Measurements from ENCODE around the gene TPK1. TPM values are rescaled to one million over a fixed set of nuclear protein-coding genes. Genes with fewer than 3 reads are reported as not detected.
A peak's percentile ranks its signal among the peaks of the same experiment; 100 is the strongest.

The TPK1 gene
- total RNA-seq, 1 donor: 3.9 TPM

DNA sequence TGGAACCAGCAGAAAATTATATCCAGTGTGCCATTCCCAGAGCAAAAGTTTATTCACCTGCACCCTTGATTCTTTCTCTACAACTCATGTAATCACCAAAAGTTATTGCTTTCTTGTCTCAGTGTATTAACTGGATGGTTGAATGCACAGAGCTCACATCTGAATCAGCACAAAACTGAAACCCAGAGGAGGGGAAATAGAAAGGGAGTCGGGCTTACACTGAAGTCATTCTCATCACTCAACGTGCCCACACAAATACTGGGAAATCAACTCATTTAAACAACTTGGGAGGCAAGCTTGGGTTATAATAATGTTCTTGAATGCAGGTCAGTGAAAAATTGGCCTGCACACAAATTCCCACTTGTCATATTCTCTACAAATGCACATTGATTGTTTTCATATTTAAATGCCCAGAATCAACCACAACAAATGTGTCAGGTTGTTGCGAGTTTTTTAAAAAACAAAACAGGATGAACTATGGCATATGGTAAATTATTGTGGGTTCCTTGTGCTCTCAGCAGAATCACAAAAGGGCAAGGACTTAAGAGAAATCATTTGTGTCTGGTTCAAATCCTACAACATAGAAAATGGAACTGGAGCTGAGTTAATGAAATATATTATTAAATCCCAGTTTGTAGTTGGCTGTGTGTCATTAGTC, 306.5 kb downstream of the TPK1 start:
- TF ChIP-seq, protein P1, sequence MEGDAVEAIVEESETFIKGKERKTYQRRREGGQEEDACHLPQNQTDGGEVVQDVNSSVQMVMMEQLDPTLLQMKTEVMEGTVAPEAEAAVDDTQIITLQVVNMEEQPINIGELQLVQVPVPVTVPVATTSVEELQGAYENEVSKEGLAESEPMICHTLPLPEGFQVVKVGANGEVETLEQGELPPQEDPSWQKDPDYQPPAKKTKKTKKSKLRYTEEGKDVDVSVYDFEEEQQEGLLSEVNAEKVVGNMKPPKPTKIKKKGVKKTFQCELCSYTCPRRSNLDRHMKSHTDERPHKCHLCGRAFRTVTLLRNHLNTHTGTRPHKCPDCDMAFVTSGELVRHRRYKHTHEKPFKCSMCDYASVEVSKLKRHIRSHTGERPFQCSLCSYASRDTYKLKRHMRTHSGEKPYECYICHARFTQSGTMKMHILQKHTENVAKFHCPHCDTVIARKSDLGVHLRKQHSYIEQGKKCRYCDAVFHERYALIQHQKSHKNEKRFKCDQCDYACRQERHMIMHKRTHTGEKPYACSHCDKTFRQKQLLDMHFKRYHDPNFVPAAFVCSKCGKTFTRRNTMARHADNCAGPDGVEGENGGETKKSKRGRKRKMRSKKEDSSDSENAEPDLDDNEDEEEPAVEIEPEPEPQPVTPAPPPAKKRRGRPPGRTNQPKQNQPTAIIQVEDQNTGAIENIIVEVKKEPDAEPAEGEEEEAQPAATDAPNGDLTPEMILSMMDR (IDR thresholded peaks at IDR 0.05; ENCODE audit: insufficient read depth, low read depth, low read length): no peak
- H3K4me3 ChIP-seq (ENCODE audit: low read depth, low read length): no peak overlapping the region
- DNase-seq (ENCODE audit: low read depth): no peak

GRCh38 chr7:144528536-144529045, 307.3 kb downstream of the TPK1 start:
- no peak overlapping the region for H3K4me3 ChIP-seq (ENCODE audit: low read depth, low read length)
- no peak for DNase-seq (ENCODE audit: low read depth)
- TF ChIP-seq, protein P1 (IDR thresholded peaks at IDR 0.05; ENCODE audit: insufficient read depth, low read depth, low read length): no peak

DNA sequence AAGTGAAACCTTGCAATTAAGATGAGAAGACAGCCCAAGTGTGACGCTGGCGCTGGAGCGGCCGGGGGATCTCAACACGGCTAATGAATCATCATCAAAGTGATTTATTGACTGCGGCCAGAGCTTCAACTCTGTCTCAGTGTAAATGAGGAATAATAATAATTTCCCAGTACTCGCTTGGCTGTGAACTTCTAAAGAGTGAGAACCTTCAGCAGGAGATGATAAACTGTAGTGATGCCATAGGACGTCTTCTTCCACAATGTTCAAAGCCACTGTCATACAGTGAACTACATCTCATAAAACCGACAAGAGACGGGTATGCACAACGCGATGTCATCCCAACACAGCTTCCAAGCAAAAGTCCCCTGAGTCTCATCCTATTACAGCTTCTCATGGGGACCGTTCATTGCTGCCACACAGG, 308.8 kb downstream of the TPK1 start:
- no peak overlapping the region for H3K4me3 ChIP-seq (ENCODE audit: low read depth, low read length)
- peak; percentile 10 for DNase-seq (ENCODE audit: low read depth)
- TF ChIP-seq, protein P1 (IDR thresholded peaks at IDR 0.05; ENCODE audit: insufficient read depth, low read depth, low read length): no peak

GRCh38 chr7:144525956-144526355, 309.9 kb downstream of the TPK1 start:
- no peak overlapping the region for H3K4me3 ChIP-seq (ENCODE audit: low read depth, low read length)
- TF ChIP-seq, protein P1 (IDR thresholded peaks at IDR 0.05; ENCODE audit: insufficient read depth, low read depth, low read length): no peak
- no peak for DNase-seq (ENCODE audit: low read depth)

DNA sequence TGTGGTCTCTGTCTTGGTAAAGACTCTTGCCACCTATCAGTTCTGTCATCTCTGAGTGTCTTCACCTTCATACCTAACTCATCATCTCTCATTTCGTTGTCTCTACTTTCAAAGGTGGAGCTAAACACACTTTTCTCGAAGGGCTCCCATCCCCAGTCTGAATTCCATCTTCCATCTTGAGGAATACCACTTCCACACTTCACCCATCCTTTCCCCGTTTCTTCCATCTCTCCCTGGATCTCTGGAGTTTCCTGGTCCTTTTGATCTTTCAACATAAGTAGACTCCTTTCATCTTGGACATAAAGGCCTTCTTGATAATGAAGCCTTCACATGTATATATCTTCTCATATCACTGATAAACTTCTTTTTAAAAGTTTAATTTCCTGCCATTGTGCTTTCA, 311.6 kb downstream of the TPK1 start:
- no peak overlapping the region for H3K4me3 ChIP-seq (ENCODE audit: low read depth, low read length)
- no peak for DNase-seq (ENCODE audit: low read depth)
- TF ChIP-seq, protein P1 (IDR thresholded peaks at IDR 0.05; ENCODE audit: insufficient read depth, low read depth, low read length): no peak

- no peak for DNase-seq (ENCODE audit: low read depth)
- TF ChIP-seq, protein P1 (IDR thresholded peaks at IDR 0.05; ENCODE audit: insufficient read depth, low read depth, low read length): no peak
- no peak overlapping the region for H3K4me3 ChIP-seq (ENCODE audit: low read depth, low read length)
Measured at GRCh38 chr7:144523621-144524020, 312.2 kb downstream of the TPK1 start.

DNA sequence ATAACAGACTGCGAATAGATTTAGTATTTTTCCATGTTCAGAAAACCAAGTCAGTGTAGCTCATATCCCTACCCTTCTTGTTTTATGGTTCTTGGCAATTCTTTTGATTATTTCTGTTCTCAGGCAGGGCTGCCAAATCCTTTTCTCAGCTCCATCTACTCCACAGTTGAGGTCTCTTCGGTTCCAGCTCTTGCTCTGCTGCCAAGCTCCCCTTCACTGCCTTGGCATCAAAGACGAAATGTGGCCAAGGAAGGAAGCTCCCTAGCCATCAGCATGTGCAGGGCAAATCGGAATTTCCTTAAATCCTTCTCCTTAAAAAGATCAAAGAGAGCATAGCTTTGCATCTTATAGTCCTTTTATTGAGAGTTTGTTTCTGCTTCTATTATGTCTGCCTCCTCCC, 315.9 kb downstream of the TPK1 start:
- no peak overlapping the region for H3K4me3 ChIP-seq (ENCODE audit: low read depth, low read length)
- TF ChIP-seq, protein P1 (IDR thresholded peaks at IDR 0.05; ENCODE audit: insufficient read depth, low read depth, low read length): no peak
- no peak for DNase-seq (ENCODE audit: low read depth)
